SK-N-MC (cell line): ENCODE measurements around the gene MALAT1.

Source experiments
- EZH2 ChIP-seq: fragments of 200-600 bp; sonication (generic); IDR thresholded peaks from one replicate; pipeline ENCODE4 v1.6.1; 2017; ENCODE audit warnings: antibody characterized with exemption
- POLR2AphosphoS5 ChIP-seq: IDR thresholded peaks from 2 replicates; pipeline ENCODE4 v1.6.1; 2012; ENCODE audit warnings: mild to moderate bottlenecking, low read depth, low read length, borderline replicate concordance

DNA sequence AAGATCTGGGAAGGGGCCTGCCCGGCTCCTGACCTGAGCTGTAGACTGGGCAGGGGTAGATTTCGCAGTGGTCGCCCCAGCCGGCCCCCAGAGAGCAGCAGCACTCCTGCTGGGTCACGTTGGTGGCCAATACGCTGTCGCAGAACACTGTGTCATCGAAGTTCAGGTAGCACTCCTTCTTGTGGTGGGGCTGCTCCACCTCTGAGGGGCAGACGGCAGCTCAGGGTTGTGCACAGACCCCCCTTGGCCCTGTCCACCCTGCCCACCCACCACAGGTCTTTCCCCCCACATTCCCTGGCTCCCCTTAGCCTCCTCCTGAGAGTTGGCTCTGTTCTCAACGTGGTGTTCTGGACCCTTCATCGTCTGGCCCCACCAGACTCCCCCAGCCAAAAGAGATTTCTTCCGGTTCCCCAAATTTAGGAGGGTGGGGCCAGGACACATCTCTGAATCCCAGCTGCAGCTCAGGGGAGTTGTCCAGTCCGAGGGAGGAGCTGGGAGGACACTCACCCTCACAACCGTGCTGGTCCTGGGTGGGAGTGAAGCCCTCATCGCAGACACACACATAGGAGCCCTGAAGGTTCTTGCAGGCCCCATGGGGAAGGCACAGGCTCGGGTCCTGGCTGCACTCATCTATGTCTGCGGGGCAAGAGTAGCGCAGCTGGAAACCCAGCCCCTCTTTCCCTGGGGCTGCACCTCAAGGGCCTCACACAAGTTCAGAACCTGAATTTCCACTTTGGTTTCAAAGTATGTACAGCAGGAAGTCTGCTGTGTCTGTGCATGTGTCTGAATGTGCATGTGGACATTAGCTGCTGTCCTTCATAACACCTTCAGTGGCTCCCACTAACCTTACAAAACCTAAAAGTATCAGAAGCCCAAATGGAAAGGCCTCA lies 42.5 kb downstream of the MALAT1 start:
- TF ChIP-seq EZH2 (no peak), POLR2AphosphoS5 (no peak)
